Upper lobe of left lung (tissue), 6 donors: ENCODE data around the gene EGLN1. TPM values are rescaled to one million over a fixed set of nuclear protein-coding genes. Genes with fewer than 3 reads are reported as not detected.

Source experiments
- ATAC-seq, 2 donors: fragments of 200-7000 bp; cut with Tn5 transposase; one replicate each; pipeline ENCODE4 v1.9.1; 2022; ENCODE audit warnings: mild to moderate bottlenecking in 2 of 2, moderate library complexity in 2 of 2; ENCODE audit not compliant: low FRiP score in 2 of 2
- DNase-seq, 2 donors: peaks; one replicate each; pipeline ENCODE4 v3.0.0-alpha.2; 2019 to 2020
- H3K27ac ChIP-seq, 4 donors: fragments of 200-600 bp; sonication (generic); one replicate each; pipeline ENCODE4 v1.5.1; 2016 to 2019
- H3K27me3 ChIP-seq, 4 donors: fragments of 200-600 bp; sonication (generic); one replicate each; pipeline ENCODE4 v1.5.1; 2017 to 2019
- H3K36me3 ChIP-seq, 4 donors: fragments of 200-600 bp; sonication (generic); one replicate each; pipeline ENCODE4 v1.5.1; 2016 to 2019
- H3K4me1 ChIP-seq, 4 donors: fragments of 200-600 bp; sonication (generic); one replicate each; pipeline ENCODE4 v1.5.1; 2018 to 2019
- H3K4me3 ChIP-seq, 4 donors: fragments of 200-600 bp; sonication (generic); one replicate each; pipeline ENCODE4 v1.5.1; 2017 to 2019; ENCODE audit warnings: mild to moderate bottlenecking in 2 of 4, moderate library complexity in 1 of 4
- H3K9me3 ChIP-seq, 4 donors: fragments of 200-600 bp; sonication (generic); one replicate each; pipeline ENCODE4 v1.5.1; 2018 to 2019
- CTCF ChIP-seq, 6 experiments: fragments of 450-650 bp in 4 of 6; fragments of 200-600 bp in 2 of 6; sonication (generic) in 2 of 6; IDR thresholded peaks; one replicate each; pipeline ENCODE4 v1.5.1; 2016 to 2019; ENCODE audit warnings: antibody characterized with exemption in 6 of 6
- EP300 ChIP-seq, 4 donors: sonication (generic); formaldehyde crosslinking; IDR thresholded peaks; one replicate each; pipeline ENCODE4 v1.5.1; 2017; ENCODE audit warnings: antibody characterized with exemption in 4 of 4, control low read depth in 2 of 4
- POLR2A ChIP-seq, 4 donors: fragments of 450-650 bp; IDR thresholded peaks; one replicate each; pipeline ENCODE4 v1.5.1; 2016 to 2017; ENCODE audit warnings: antibody characterized with exemption in 4 of 4, mild to moderate bottlenecking in 2 of 4
- POLR2AphosphoS5 ChIP-seq, 2 donors: sonication (generic); formaldehyde crosslinking; IDR thresholded peaks; one replicate each; pipeline ENCODE4 v1.5.1; 2017; ENCODE audit warnings: antibody characterized with exemption in 2 of 2
- WGBS, 2 donors: methylation state at CpG; one replicate each; pipeline ENCODE4 v1.1.5; 2017 to 2018; 5-methylcytosine and 5-hydroxymethylcytosine counted together
- total RNA-seq, 6 donors: library from RNA; depleted of rRNA in 4 of 6; stranded (reverse); fragments of >200 nt in 4 of 6; gene quantifications; one replicate each; pipeline versions ENCODE4 v1.1.0 to v1.2.1, GENCODE V29; 2016 to 2021
- donor health status: DM: no; HTN: no; CAD: no; lungs with moderate emphysema.
- donor health status: DM: no; HTN: yes; CAD: no; lungs with severe emphysema.

Gene EGLN1
- total RNA-seq, 6 donors from 2014 or later = 19.9 to 30.4 (median 22.8) TPM

GRCh38 chr1:231363624-231364023, 58.5 kb downstream of the EGLN1 start:
- Histone ChIP-seq H3K36me3 (peaks cover 0 to 28% (median 6%) of the 10 kb centered on the region in 4 donors), H3K4me1 (peaks cover 0 to 6% (median 0%) of the 10 kb centered on the region in 4 donors), H3K4me3 (no peak overlapping the region), H3K27me3 (no peaks in the 10 kb centered on the region), H3K27ac (no peak overlapping the region), H3K9me3 (no peaks in the 10 kb centered on the region)
- ATAC-seq = no peak
- no peak for DNase-seq
- 58 to 74% methylated on average over 1 of the region's 1 CpG for WGBS, 2 donors
- TF ChIP-seq POLR2A (IDR thresholded peaks at IDR 0.05) = no peak
- TF ChIP-seq CTCF (IDR thresholded peaks at IDR 0.05) = no peak
- no peak for TF ChIP-seq POLR2AphosphoS5 (IDR thresholded peaks at IDR 0.05)
- TF ChIP-seq EP300 (IDR thresholded peaks at IDR 0.05) = no peak

GRCh38 chr1:231362325-231362724, 59.8 kb downstream of the EGLN1 start:
- Histone ChIP-seq H3K36me3 (peaks cover 0 to 15% (median 0%) of the 10 kb centered on the region in 4 donors), H3K4me1 (peaks cover 0 to 6% (median 3%) of the 10 kb centered on the region in 4 donors), H3K9me3 (no peaks in the 10 kb centered on the region), H3K27me3 (no peaks in the 10 kb centered on the region), H3K27ac (no peak overlapping the region), H3K4me3 (no peak overlapping the region)
- ATAC-seq (no peak), DNase-seq (no peak)
- no peak for TF ChIP-seq POLR2AphosphoS5 (IDR thresholded peaks at IDR 0.05)
- TF ChIP-seq POLR2A (IDR thresholded peaks at IDR 0.05) = no peak
- no peak for TF ChIP-seq CTCF (IDR thresholded peaks at IDR 0.05)
- no peak for TF ChIP-seq EP300 (IDR thresholded peaks at IDR 0.05)
- WGBS, 2 donors = 92% methylated on average over 1 of the region's 1 CpG

- 66 to 91% methylated on average over 6 of the region's 6 CpGs for WGBS, 2 donors
- peaks cover 0 to 6% (median 3%) of the 10 kb centered on the region in 4 donors for H3K4me1 ChIP-seq
- TF ChIP-seq EP300 (IDR thresholded peaks at IDR 0.05) = no peak
- peak in 1 of 2 donors; percentile 13 for TF ChIP-seq POLR2AphosphoS5 (IDR thresholded peaks at IDR 0.05)
- TF ChIP-seq CTCF (IDR thresholded peaks at IDR 0.05) = no peak
- no peak for TF ChIP-seq POLR2A (IDR thresholded peaks at IDR 0.05)
- H3K9me3 ChIP-seq = no peaks in the 10 kb centered on the region
- no peak overlapping the region for H3K4me3 ChIP-seq
- peaks cover 0 to 2% (median 0%) of the 10 kb centered on the region in 4 donors for H3K36me3 ChIP-seq
- DNase-seq = peak in 1 of 2 donors; percentile 53
- ATAC-seq = peak in 1 of 2 donors; percentile 90
- no peak overlapping the region for H3K27ac ChIP-seq
- no peaks in the 10 kb centered on the region for H3K27me3 ChIP-seq
Measured at GRCh38 chr1:231359113-231359512, 63.0 kb downstream of the EGLN1 start.

- peaks cover 0 to 3% (median 1%) of the 10 kb centered on the region in 4 donors for H3K4me1 ChIP-seq
- no peaks in the 10 kb centered on the region for H3K27me3 ChIP-seq
- 14% methylated on average over 4 of the region's 4 CpGs for WGBS, 2 donors
- TF ChIP-seq EP300 (IDR thresholded peaks at IDR 0.05) (no peak), CTCF (IDR thresholded peaks at IDR 0.05) (peak; percentile 49 to 89 (median 80)), POLR2AphosphoS5 (IDR thresholded peaks at IDR 0.05) (no peak)
- no peaks in the 10 kb centered on the region for H3K9me3 ChIP-seq
- DNase-seq (peak in 1 of 2 donors; percentile 43), ATAC-seq (peak; percentile 84 to 91)
- no peak overlapping the region for H3K27ac ChIP-seq
- H3K36me3 ChIP-seq = peaks cover 0 to 8% (median 4%) of the 10 kb centered on the region in 4 donors
- H3K4me3 ChIP-seq = no peak overlapping the region
Measured at GRCh38 chr1:231357831-231358354, 64.2 kb downstream of the EGLN1 start.
